H1 (cell line): ENCODE measurements around the gene PELI2. TPM values are rescaled to one million over a fixed set of nuclear protein-coding genes. Genes with fewer than 3 reads are reported as not detected.

Experiments
- CTCF ChIA-PET: fragments of 300-600 bp; sonication (Branson Sonifier 250); formaldehyde crosslinking; loops from one replicate; lab custom pipeline; 2021; ENCODE audit not compliant: partially characterized antibody; lab: Charles Lee
- POLR2A ChIA-PET: fragments of 300-600 bp; sonication (Branson Sonifier 250); formaldehyde crosslinking; loops from one replicate; lab custom pipeline; 2021; ENCODE audit warnings: inconsistent platforms; ENCODE audit not compliant: partially characterized antibody; lab: Charles Lee
- DNase-seq, 2 experiments: peaks; one replicate each; pipeline versions ENCODE4 v3.0.0 to v3.0.0-alpha.2; 2010 to 2022; ENCODE audit warnings: low spot score in 2 of 2, low read depth in 1 of 2, mixed read lengths in 1 of 2
- FAIRE-seq: peaks from 2 replicates; lab custom pipeline; 2011; peaks lifted over from hg19 to GRCh38; lab: Jason Lieb, UNC
- H2AFZ ChIP-seq: 2 replicates; pipeline ENCODE4 v1.8.1; 2012; ENCODE audit warnings: low read length, inconsistent platforms
- H2AK5ac ChIP-seq: 2 replicates; pipeline ENCODE4 v1.6.1; 2013; ENCODE audit warnings: low read depth, low read length
- H2BK120ac ChIP-seq: replicated peaks from 2 replicates; pipeline ENCODE3; 2013; ENCODE audit warnings: low read depth, low read length, inconsistent platforms
- H2BK12ac ChIP-seq: 2 replicates; pipeline ENCODE4 v1.6.1; 2013; ENCODE audit warnings: low read depth, low read length
- H2BK15ac ChIP-seq: 2 replicates; pipeline ENCODE4 v1.6.1; 2013; ENCODE audit warnings: low read length
- H2BK20ac ChIP-seq: 2 replicates; pipeline ENCODE4 v1.6.1; 2013; ENCODE audit warnings: low read length
- H2BK5ac ChIP-seq: 2 replicates; pipeline ENCODE4 v1.6.1; 2013; ENCODE audit warnings: low read depth, low read length
- H3K14ac ChIP-seq: 2 replicates; pipeline ENCODE4 v1.6.1; 2013; ENCODE audit warnings: inconsistent platforms; ENCODE audit not compliant: insufficient read length
- H3K18ac ChIP-seq: 2 replicates; pipeline ENCODE4 v1.6.1; 2013; ENCODE audit warnings: low read length; ENCODE audit errors: extremely low read depth
- H3K23ac ChIP-seq: 2 replicates; pipeline ENCODE4 v1.6.1; 2013; ENCODE audit warnings: inconsistent platforms; ENCODE audit not compliant: insufficient read length
- H3K23me2 ChIP-seq: 2 replicates; pipeline ENCODE4 v1.6.1; 2013; ENCODE audit warnings: low read depth, low read length
- H3K27ac ChIP-seq: 2 replicates; pipeline ENCODE4 v1.6.1; 2011; ENCODE audit warnings: low read depth, low read length, inconsistent platforms
- H3K27me3 ChIP-seq, 4 experiments: replicated peaks in 1 of 4; 1 replicate in 1 of 4; 2 replicates in 3 of 4; pipeline versions ENCODE4 v1.6.1 to v1.8.1; 2011 to 2013; ENCODE audit warnings: low read length in 3 of 4, mild to moderate bottlenecking in 3 of 4, inconsistent platforms in 2 of 4, mixed read lengths in 2 of 4, moderate library complexity in 1 of 4; ENCODE audit not compliant: control insufficient read depth in 3 of 4, insufficient read depth in 3 of 4; ENCODE audit errors: extremely low read depth in 1 of 4
- H3K36me3 ChIP-seq, 4 experiments: 2 replicates each; pipeline versions ENCODE4 v1.6.1 to v1.8.1; 2011 to 2013; ENCODE audit warnings: mild to moderate bottlenecking in 4 of 4, low read length in 3 of 4, moderate library complexity in 2 of 4, control low read depth in 1 of 4, inconsistent platforms in 1 of 4; ENCODE audit not compliant: insufficient read depth in 4 of 4, control insufficient read depth in 2 of 4
- H3K4ac ChIP-seq: replicated peaks from 2 replicates; pipeline ENCODE3; 2013; ENCODE audit warnings: low read length, low read depth, mixed read lengths, inconsistent platforms; ENCODE audit not compliant: insufficient read length
- H3K4me1 ChIP-seq, 4 experiments: replicated peaks in 1 of 4; 1 replicate in 1 of 4; 2 replicates in 3 of 4; pipeline versions ENCODE4 v1.6.1 to v1.8.1; 2011 to 2013; ENCODE audit warnings: low read length in 3 of 4, inconsistent platforms in 2 of 4, mixed read lengths in 1 of 4; ENCODE audit not compliant: insufficient read depth in 4 of 4, control insufficient read depth in 3 of 4
- H3K4me2 ChIP-seq, 2 experiments: 2 replicates each; pipeline versions ENCODE4 v1.6.1 to v1.8.1; 2011 to 2013; ENCODE audit warnings: low read depth in 2 of 2, low read length in 2 of 2, control low read depth in 1 of 2, inconsistent platforms in 1 of 2, mild to moderate bottlenecking in 1 of 2; ENCODE audit not compliant: insufficient read depth in 1 of 2
- H3K4me3 ChIP-seq, 4 experiments: fragments of 200-600, 300-600 bp in 1 of 4; sonication (generic), shearing (Covaris generic), sonication (Bioruptor Twin) in 1 of 4; 2 replicates each; pipeline versions ENCODE4 v1.5.1 to v1.8.1; 2011 to 2016; ENCODE audit warnings: low read length in 4 of 4, low read depth in 3 of 4, control low read depth in 2 of 4, inconsistent platforms in 2 of 4, mild to moderate bottlenecking in 2 of 4, mixed read lengths in 1 of 4, moderate library complexity in 1 of 4; ENCODE audit not compliant: insufficient read depth in 2 of 4; ENCODE audit errors: extremely low read depth in 1 of 4
- H3K56ac ChIP-seq: replicated peaks from 2 replicates; pipeline ENCODE3; 2013; ENCODE audit warnings: low read depth, mild to moderate bottlenecking, mixed read lengths, low read length, inconsistent platforms; ENCODE audit not compliant: insufficient read length
- H3K79me1 ChIP-seq: 2 replicates; pipeline ENCODE4 v1.6.1; 2013; ENCODE audit warnings: low read depth, low read length, control low read depth
- H3K79me2 ChIP-seq, 2 experiments: 2 replicates each; pipeline versions ENCODE4 v1.6.1 to v1.8.1; 2012 to 2013; ENCODE audit warnings: low read length in 2 of 2, mild to moderate bottlenecking in 2 of 2, inconsistent platforms in 1 of 2; ENCODE audit not compliant: insufficient read depth in 2 of 2, control insufficient read depth in 1 of 2
- H3K9ac ChIP-seq, 4 experiments: replicated peaks in 1 of 4; 1 replicate in 1 of 4; 2 replicates in 3 of 4; pipeline versions ENCODE4 v1.6.1 to v1.8.1; 2011 to 2013; ENCODE audit warnings: low read depth in 3 of 4, low read length in 3 of 4, control low read depth in 2 of 4, mild to moderate bottlenecking in 2 of 4, moderate library complexity in 2 of 4, inconsistent platforms in 1 of 4; ENCODE audit errors: extremely low read depth in 1 of 4
- H3K9me3 ChIP-seq, 2 experiments: 2 replicates each; pipeline versions ENCODE4 v1.6.1 to v1.8.1; 2012 to 2013; ENCODE audit warnings: mild to moderate bottlenecking in 2 of 2, moderate library complexity in 2 of 2, control low read depth in 1 of 2, inconsistent platforms in 1 of 2, low read depth in 1 of 2, low read length in 1 of 2, mixed read lengths in 1 of 2; ENCODE audit not compliant: insufficient read depth in 2 of 2
- H4K20me1 ChIP-seq, 2 experiments: replicated peaks in 1 of 2; 2 replicates each; pipeline versions ENCODE3 to v1.8.1; 2011 to 2013; ENCODE audit warnings: inconsistent platforms in 2 of 2, low read length in 2 of 2, mild to moderate bottlenecking in 1 of 2; ENCODE audit not compliant: insufficient read depth in 2 of 2, control insufficient read depth in 1 of 2
- H4K5ac ChIP-seq: 2 replicates; pipeline ENCODE4 v1.6.1; 2013; ENCODE audit warnings: low read length, low read depth, mixed read lengths, inconsistent platforms; ENCODE audit not compliant: insufficient read length
- H4K8ac ChIP-seq: 2 replicates; pipeline ENCODE4 v1.8.0; 2013; ENCODE audit warnings: mild to moderate bottlenecking, moderate library complexity, low read length, inconsistent platforms; ENCODE audit not compliant: insufficient read depth; ENCODE audit errors: extremely low read depth
- H4K91ac ChIP-seq: replicated peaks from 2 replicates; pipeline ENCODE3; 2013; ENCODE audit warnings: low read length, mixed read lengths, inconsistent platforms; ENCODE audit not compliant: insufficient read length
- HDAC2 ChIP-seq, 2 experiments: fragments of 300-600 bp in 1 of 2; sonication (generic) in 1 of 2; IDR thresholded peaks; 2 replicates each; pipeline ENCODE4 v1.6.1; 2011 to 2012; ENCODE audit warnings: low read depth in 2 of 2, low read length in 2 of 2, mild to moderate bottlenecking in 2 of 2, moderate library complexity in 2 of 2, borderline replicate concordance in 1 of 2, inconsistent platforms in 1 of 2
- SRF ChIP-seq: IDR thresholded peaks from 2 replicates; pipeline ENCODE4 v1.6.1; 2011; ENCODE audit warnings: mild to moderate bottlenecking, low read depth, low read length, moderate library complexity
- SUZ12 ChIP-seq: fragments of 200-600 bp; sonication (generic); IDR thresholded peaks from 2 replicates; pipeline ENCODE4 v1.6.1; 2012; ENCODE audit warnings: mild to moderate bottlenecking, inconsistent platforms, low read length, moderate library complexity, mixed read lengths
- WGBS, 2 experiments: shearing (Covaris generic) in 1 of 2; methylation state at CpG; one replicate each; pipeline versions ENCODE4 v1.1.6 to v1.1.7; 2013 to 2015; ENCODE audit warnings: low lambda C conversion rate in 2 of 2, mixed read lengths in 2 of 2, inconsistent platforms in 1 of 2, low coverage in 1 of 2, missing lambda C conversion rate in 1 of 2; ENCODE audit not compliant: insufficient replicate concordance in 2 of 2, insufficient coverage in 1 of 2, insufficient read length in 1 of 2; ENCODE audit errors: extremely low coverage in 1 of 2, missing lambda C conversion rate in 1 of 2; 5-methylcytosine and 5-hydroxymethylcytosine counted together
- polyA plus RNA-seq, 7 experiments: library from polyadenylated mRNA; depleted of rRNA in 3 of 7; stranded (reverse) in 5 of 7; unstranded in 2 of 7; fragments of >200 nt in 5 of 7; fragments of 200-250 nt in 2 of 7; gene quantifications; 1 replicate in 5 of 7; 2 replicates in 1 of 7; 4 replicates in 1 of 7; pipeline versions ENCODE4 v1.2.1 to v1.2.3, GENCODE V29; 2011 to 2013; ENCODE audit warnings: missing spikeins in 2 of 7, mixed read lengths in 2 of 7
- total RNA-seq: library from RNA; stranded (reverse); fragmentation: NEBNext Ultra II Directional; extraction: Animal tissue kit (Norgen Biotek cat#: 25700); gene quantifications from 2 replicates; pipeline ENCODE4 v1.2.1, GENCODE V29; 2021

PELI2 gene
- total and polyA plus RNA-seq, 2 of the 8 experiments (the other 6 are each of a cell fraction or from before 2014, with no cell fraction given), result 14.6 to 25.7 TPM

GRCh38 chr14:56124327-56124726, 6.1 kb downstream of the PELI2 start:
- no peak overlapping the region for H3K9ac ChIP-seq
- H3K14ac ChIP-seq, result no peak overlapping the region
- no peak overlapping the region for H4K5ac ChIP-seq
- peaks cover 2 to 19% of the 10 kb centered on the region in 2 experiments for H4K20me1 ChIP-seq
- H3K79me1 ChIP-seq, result peaks cover 6% of the 10 kb centered on the region
- no peaks in the 10 kb centered on the region for H3K9me3 ChIP-seq
- H3K36me3 ChIP-seq, result no peaks in the 10 kb centered on the region
- no peak overlapping the region for H2BK15ac ChIP-seq
- H3K27me3 ChIP-seq, result peaks cover 0 to 13% (median 2%) of the 10 kb centered on the region in 4 experiments; a peak in 3 of 7 replicates
- no peak overlapping the region for H4K91ac ChIP-seq
- H4K8ac ChIP-seq, result no peak overlapping the region
- H3K23me2 ChIP-seq, result peaks cover 4% of the 10 kb centered on the region
- no peak overlapping the region for H3K4me2 ChIP-seq
- no peak for DNase-seq
- no peak overlapping the region for H2BK12ac ChIP-seq
- H3K56ac ChIP-seq, result no peak overlapping the region
- ChIA-PET CTCF (interaction anchor here (0.8 to 1.6 kb wide), 3 partner anchors 39 to 305 kb away, joined by 3 to 4 read pairs (median 3); no protein-coding TSS in a partner anchor), POLR2A (no interaction called here)
- no peak overlapping the region for H2AK5ac ChIP-seq
- WGBS, 2 experiments, result 89% methylated on average over 2 of the region's 2 CpGs; no CpG with 5 or more reads in 1 of the 2 experiments
- H2AFZ ChIP-seq, result no peak overlapping the region
- TF ChIP-seq HDAC2 (IDR thresholded peaks at IDR 0.05; ENCODE audit: borderline replicate concordance in 1 of 2, low read depth in 2 of 2, low read length in 2 of 2) (no peak), SUZ12 (no peak), SRF (no peak)
- H3K18ac ChIP-seq, result no peak overlapping the region
- H3K4ac ChIP-seq, result no peak overlapping the region
- no peak overlapping the region for H3K27ac ChIP-seq
- H3K79me2 ChIP-seq, result peaks cover 19 to 100% of the 10 kb centered on the region in 2 experiments
- H2BK20ac ChIP-seq, result no peak overlapping the region
- no peak overlapping the region for H3K4me3 ChIP-seq
- no peak overlapping the region for H2BK120ac ChIP-seq
- H3K4me1 ChIP-seq, result peaks cover 8 to 24% (median 21%) of the 10 kb centered on the region in 4 experiments; a peak in 6 of 7 replicates
- FAIRE-seq, result no peak
- no peak overlapping the region for H3K23ac ChIP-seq
- no peak overlapping the region for H2BK5ac ChIP-seq
